ENCODE data around the gene ROR1. TPM values are rescaled to one million over a fixed set of nuclear protein-coding genes. Genes with fewer than 3 reads are reported as not detected.

The ROR1 gene
- total and polyA plus RNA-seq, 2 of the 13 experiments (the other 11 are each of a cell fraction or from before 2014, with no cell fraction given) = 0.58 to 2.3 TPM

DNA sequence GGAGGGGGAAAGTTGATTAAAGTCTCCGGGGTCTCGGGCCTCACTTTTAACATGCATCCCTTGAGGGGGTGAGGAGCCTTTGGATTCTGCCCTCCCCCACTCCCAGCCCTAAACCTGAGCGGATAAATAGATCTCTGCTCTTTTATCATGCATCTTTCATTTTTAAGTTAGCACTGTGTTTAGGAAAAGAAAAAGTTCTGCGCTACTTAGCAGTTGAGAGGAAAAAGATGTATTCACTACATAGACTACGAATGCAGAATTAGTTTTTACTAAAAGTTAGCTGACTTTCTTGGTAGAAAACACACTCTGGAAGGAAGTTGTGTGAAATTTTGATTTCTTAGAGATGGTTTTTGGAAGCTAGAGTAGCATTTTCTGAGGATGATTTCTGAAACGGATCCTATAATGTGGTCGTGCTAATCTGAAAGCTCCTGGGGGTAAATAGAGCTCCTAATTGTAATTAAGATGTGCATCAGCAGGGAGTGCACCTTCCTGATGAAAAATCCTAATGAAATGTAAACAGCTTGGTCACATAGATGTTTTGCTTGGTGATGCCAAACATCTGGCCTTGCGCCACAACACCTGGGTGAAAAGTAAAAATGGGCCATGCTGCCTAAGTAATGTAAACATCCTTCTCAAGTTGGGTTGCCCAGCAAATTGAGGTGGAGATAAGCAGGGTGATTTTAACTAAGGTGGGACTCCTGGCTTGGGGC lies 1.8 kb downstream of the ROR1 start:
- ChIA-PET POLR2A (no interaction called here), CTCF (ENCODE audit: low intra/inter-chr PET ratio, low total read pairs) (no interaction called here)
- no peaks in the 10 kb centered on the region for H3K79me2 ChIP-seq (ENCODE audit: insufficient read depth, low read length)
- DNase-seq (ENCODE audit: low spot score) = no peak
- intact Hi-C loops (cut with micrococcal nuclease; ENCODE audit: unreplicated experiment) (loop anchor here (10.0 kb wide), 1 partner anchor 469 kb away; no protein-coding TSS in a partner anchor), in situ Hi-C loops (cut with HindIII; ENCODE audit: extremely low pct_ligation_motif_present, low pct_unique_long_range_greater_than_20kb) (no loop called here)
- no peak overlapping the region for H3K27ac ChIP-seq (ENCODE audit: extremely low read length, insufficient read depth, low read length)
- no peaks in the 10 kb centered on the region for H4K20me1 ChIP-seq (ENCODE audit: insufficient read depth, low read length)
- peaks cover 46% of the 10 kb centered on the region for H3K4me1 ChIP-seq (ENCODE audit: insufficient read depth, low read length)
- 22% methylated on average over 8 of the region's 8 CpGs for WGBS (ENCODE audit: low lambda C conversion rate)
- no peak overlapping the region for H2AFZ ChIP-seq (ENCODE audit: low read length)
- H3K4me2 ChIP-seq (ENCODE audit: low read depth, low read length) = peak overlapping the region; percentile 76
- TF ChIP-seq ZNF160 (CRISPR knock-in tag; IDR thresholded peaks at IDR 0.05) (no peak), ZFAT (CRISPR knock-in tag; conservative IDR thresholded peaks at IDR 0.05) (no peak), RXRB (CRISPR knock-in tag; IDR thresholded peaks at IDR 0.05; ENCODE audit: borderline replicate concordance) (no peak), ZNF264 (CRISPR knock-in tag; IDR thresholded peaks at IDR 0.05) (no peak), ZBTB14 (CRISPR knock-in tag; IDR thresholded peaks at IDR 0.05) (no peak), ZNF335 (CRISPR knock-in tag; IDR thresholded peaks at IDR 0.05) (no peak), ZNF780A (CRISPR knock-in tag; IDR thresholded peaks at IDR 0.05) (no peak)
- TF ChIP-seq, protein P1, sequence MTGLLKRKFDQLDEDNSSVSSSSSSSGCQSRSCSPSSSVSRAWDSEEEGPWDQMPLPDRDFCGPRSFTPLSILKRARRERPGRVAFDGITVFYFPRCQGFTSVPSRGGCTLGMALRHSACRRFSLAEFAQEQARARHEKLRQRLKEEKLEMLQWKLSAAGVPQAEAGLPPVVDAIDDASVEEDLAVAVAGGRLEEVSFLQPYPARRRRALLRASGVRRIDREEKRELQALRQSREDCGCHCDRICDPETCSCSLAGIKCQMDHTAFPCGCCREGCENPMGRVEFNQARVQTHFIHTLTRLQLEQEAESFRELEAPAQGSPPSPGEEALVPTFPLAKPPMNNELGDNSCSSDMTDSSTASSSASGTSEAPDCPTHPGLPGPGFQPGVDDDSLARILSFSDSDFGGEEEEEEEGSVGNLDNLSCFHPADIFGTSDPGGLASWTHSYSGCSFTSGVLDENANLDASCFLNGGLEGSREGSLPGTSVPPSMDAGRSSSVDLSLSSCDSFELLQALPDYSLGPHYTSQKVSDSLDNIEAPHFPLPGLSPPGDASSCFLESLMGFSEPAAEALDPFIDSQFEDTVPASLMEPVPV (CRISPR knock-in tag; IDR thresholded peaks at IDR 0.05) = no peak
- TF ChIP-seq, protein P2, sequence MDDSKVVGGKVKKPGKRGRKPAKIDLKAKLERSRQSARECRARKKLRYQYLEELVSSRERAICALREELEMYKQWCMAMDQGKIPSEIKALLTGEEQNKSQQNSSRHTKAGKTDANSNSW (CRISPR knock-in tag; IDR thresholded peaks at IDR 0.05; ENCODE audit: borderline replicate concordance) = no peak
- TF ChIP-seq, protein P3, sequence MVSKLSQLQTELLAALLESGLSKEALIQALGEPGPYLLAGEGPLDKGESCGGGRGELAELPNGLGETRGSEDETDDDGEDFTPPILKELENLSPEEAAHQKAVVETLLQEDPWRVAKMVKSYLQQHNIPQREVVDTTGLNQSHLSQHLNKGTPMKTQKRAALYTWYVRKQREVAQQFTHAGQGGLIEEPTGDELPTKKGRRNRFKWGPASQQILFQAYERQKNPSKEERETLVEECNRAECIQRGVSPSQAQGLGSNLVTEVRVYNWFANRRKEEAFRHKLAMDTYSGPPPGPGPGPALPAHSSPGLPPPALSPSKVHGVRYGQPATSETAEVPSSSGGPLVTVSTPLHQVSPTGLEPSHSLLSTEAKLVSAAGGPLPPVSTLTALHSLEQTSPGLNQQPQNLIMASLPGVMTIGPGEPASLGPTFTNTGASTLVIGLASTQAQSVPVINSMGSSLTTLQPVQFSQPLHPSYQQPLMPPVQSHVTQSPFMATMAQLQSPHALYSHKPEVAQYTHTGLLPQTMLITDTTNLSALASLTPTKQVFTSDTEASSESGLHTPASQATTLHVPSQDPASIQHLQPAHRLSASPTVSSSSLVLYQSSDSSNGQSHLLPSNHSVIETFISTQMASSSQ (IDR thresholded peaks at IDR 0.05; ENCODE audit: low read depth) = no peak
- TF ChIP-seq, protein P3 (CRISPR knock-in tag; IDR thresholded peaks at IDR 0.05; ENCODE audit: borderline replicate concordance) = no peak
- H3K36me3 ChIP-seq (replicated peaks in 1 of 2; ENCODE audit: control insufficient read depth in 1 of 2, insufficient read depth in 2 of 2, low read length in 2 of 2) = no peaks in the 10 kb centered on the region
- peak overlapping the region in 2 of 3 experiments; percentile 70 to 80; a peak in 4 of 6 replicates for H3K4me3 ChIP-seq (replicated peaks in 1 of 3; ENCODE audit: insufficient read depth in 1 of 3, low read depth in 2 of 3, low read length in 3 of 3)
- no peak overlapping the region for H3K9ac ChIP-seq (ENCODE audit: insufficient read depth, low read depth, low read length)
- no peak for FAIRE-seq
- H3K9me3 ChIP-seq (ENCODE audit: low read length) = no peaks in the 10 kb centered on the region
- no peak for ATAC-seq
- peaks cover 0 to 22% of the 10 kb centered on the region in 2 experiments; a peak in 1 of 5 replicates for H3K27me3 ChIP-seq (ENCODE audit: control insufficient read depth in 1 of 2, insufficient read depth in 2 of 2, low read length in 2 of 2)
- TSS peak; percentile 35 for BruUV-seq (replicated peaks)

Data from HepG2 (cell line).